Measurements from ENCODE around the gene SPINK14.

Gene SPINK14

GRCh38 chr5:148202531-148203203, 34.3 kb downstream of the SPINK14 start, which contains the start of gene SPINK6:
Gene SPINK6 (plus strand): TSS chr5:148203042. CDS start chr5:148203097, 55 bp downstream.
- DNase-seq = no peak

DNA sequence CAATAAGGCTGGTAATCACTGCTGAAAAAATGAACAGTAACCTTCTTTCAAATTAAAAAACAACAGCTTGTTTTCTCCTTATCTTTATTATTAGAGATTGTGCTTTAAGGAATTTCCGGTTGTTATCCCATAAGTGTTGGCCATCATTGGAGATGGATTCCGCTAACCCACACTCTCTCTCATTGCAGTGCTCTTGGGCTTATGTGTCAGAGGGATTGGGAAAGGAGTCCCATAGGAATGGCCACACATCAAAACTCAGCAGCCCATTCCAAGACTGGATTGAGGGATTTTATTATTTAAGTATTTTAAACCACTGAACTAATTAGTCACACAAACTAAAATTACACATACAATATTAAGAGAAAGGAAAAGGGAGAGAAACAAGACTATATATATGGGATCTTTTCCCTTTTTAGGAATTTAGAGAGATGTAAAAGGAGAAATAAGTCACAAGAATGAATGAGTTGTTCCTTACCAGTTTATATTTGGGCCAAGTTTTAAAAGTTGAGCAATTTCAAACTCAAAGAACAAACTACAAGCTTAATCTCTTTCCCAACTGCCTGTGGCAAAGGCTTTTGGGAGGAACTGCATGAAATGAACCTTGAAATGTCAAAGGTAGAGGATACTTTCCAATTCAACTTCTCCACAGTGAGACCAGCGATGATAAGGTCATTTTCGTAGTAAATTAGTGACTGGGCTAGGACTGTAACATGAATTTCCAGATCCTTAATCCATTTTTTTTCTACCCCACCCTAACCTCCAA, 36.9 kb downstream of the SPINK14 start:
- DNase-seq = no peak

GRCh38 chr5:148205865-148206264, 37.5 kb downstream of the SPINK14 start:
- DNase-seq = no peak

GRCh38 chr5:148206620-148207019, 38.3 kb downstream of the SPINK14 start:
- DNase-seq = no peak

DNA sequence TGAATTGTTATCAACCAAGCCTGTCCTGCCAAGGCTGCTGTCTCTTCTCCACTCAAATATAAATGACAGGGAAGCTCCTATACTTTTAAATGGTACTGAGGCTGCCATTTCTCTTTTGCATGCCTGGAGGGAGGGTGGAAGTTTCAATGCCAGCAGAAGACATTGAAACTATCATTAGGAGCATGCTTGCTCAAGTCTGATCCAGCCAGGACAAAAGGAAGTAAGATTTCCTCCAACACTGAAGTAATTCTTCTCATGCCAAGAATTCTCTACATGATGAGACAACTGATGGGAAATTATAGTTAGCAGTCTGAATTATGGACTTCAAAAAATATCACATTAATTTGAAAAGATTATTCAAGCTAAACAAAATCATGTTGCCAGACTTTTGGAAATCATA, 39.9 kb downstream of the SPINK14 start:
- no peak for DNase-seq

- DNase-seq = no peak
Measured at GRCh38 chr5:148209151-148209770, 40.9 kb downstream of the SPINK14 start.

DNA sequence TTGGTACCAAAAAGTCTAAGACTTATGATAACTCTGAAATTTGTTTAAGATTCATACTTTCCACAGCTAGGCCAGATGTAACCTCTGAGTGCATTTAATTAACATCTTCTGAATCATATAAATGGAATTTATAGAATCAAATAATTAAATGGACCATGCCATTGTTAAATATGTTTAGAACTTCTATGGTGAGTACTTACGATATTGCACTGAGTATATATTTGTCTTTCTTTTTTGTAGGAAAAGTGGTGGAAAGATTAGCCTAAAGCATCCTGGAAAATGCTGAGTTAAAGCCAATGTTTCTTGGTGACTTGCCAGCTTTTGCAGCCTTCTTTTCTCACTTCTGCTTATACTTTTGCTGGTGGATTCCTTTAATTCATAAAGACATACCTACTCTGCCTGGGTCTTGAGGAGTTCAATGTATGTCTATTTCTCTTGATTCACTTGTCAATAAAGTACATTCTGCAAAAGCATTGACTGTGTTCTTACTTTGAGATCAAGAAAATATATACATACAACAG, 46.4 kb downstream of the SPINK14 start:
- no peak for DNase-seq

DNA sequence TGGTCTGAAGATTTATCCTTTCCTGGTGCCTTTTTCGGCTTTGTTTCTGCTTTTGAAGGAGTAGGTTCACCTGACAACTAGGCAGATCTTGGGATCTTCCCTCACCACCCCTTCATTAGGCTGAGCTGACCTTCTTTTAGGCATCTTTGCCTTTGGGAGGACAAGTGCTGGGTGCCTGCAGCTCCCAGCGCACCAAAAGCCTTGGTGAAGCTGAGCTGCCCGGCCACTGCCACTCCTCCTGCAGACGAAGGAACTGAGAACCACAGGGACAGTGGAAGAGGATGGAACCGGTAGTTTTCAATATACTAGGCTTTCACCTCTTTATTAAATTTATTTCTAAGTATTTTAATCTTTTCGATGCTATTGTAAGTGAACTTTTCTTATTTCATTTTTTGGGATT, 53.2 kb downstream of the SPINK14 start:
- no peak for DNase-seq

DNA sequence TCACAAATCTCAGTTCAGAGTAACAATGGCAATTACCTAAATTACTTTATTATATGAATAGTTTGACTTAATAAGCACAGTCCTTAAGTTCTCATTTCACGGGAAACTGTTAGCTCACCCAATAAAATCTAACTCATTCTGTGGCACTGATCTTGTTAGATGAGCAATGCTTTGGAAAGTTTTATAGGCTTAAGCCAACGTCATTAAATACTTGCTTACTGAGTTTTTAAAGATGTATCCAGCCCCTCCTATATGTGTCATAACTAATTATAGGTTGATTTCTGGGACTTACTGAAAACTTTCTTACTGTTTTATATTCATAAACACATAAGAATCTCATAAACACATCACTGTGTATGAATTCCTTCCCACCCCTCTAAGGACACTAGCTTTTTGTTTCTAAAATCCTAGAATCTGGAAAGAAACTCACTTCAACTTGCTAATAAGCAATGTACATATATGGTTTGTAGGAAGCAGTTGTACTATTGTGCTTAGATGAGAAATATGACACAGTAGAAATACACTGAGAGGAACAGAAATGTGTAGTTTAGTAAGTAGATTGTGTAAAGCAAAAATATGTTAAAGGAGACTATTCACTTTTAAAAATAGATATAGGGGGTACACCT, 55.9 kb downstream of the SPINK14 start:
- no peak for DNase-seq
